Epithelial cell of proximal tubule (primary cell): Measurements from ENCODE around the gene ABCC6. TPM values are rescaled to one million over a fixed set of nuclear protein-coding genes. Genes with fewer than 3 reads are reported as not detected.

Source experiments
- DNase-seq: peaks from one replicate; pipeline ENCODE4 v3.0.0-alpha.2; 2011; ENCODE audit warnings: low read depth
- H3K4me3 ChIP-seq: 2 replicates; pipeline ENCODE4 v1.5.1; 2011; ENCODE audit warnings: low read depth, mild to moderate bottlenecking, low read length
- total RNA-seq: library from RNA; depleted of rRNA; stranded (reverse); fragments of >200 nt; gene quantifications from 2 replicates; pipeline ENCODE4 v1.2.3, GENCODE V29; 2015
- TF ChIP-seq, protein P1 (sequence below): conservative IDR thresholded peaks from 2 replicates; pipeline ENCODE4 v1.5.1; 2012; ENCODE audit warnings: low read depth, mild to moderate bottlenecking, low read length

ABCC6 gene
- total RNA-seq, 1 donor from 2014 or later: 4.8 TPM

DNA sequence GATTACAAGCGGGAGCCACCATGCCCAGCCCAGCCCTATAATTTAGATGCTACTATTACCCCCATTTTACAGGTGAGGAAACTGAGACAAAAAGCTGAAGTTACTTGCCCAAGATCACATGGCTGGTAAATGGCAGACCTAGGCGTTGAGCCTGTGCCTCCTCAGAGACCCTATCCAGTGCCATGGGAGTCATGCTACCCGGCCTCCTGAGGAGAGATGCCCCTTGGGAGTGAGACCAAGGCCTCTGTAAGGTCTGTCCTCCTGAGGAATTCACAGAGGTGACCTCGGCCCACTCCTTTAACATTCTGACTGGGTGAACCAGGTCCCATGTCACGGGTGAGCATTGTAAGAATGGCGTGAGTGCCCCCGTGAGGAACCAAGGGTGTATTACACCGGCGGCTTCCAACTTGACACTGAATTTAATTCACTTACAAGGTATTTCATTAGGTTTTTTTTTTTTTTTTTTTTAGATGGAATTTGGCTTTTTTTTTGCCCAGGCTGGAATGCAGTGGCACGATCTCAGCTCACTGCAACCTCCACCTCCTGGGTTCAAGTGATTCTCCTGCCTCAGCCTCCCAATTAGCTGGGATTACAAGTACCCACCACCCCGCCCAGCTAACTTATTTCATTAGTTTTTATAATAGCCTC, 95.7 kb downstream of the ABCC6 start:
- TF ChIP-seq, protein P1, sequence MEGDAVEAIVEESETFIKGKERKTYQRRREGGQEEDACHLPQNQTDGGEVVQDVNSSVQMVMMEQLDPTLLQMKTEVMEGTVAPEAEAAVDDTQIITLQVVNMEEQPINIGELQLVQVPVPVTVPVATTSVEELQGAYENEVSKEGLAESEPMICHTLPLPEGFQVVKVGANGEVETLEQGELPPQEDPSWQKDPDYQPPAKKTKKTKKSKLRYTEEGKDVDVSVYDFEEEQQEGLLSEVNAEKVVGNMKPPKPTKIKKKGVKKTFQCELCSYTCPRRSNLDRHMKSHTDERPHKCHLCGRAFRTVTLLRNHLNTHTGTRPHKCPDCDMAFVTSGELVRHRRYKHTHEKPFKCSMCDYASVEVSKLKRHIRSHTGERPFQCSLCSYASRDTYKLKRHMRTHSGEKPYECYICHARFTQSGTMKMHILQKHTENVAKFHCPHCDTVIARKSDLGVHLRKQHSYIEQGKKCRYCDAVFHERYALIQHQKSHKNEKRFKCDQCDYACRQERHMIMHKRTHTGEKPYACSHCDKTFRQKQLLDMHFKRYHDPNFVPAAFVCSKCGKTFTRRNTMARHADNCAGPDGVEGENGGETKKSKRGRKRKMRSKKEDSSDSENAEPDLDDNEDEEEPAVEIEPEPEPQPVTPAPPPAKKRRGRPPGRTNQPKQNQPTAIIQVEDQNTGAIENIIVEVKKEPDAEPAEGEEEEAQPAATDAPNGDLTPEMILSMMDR: peak; percentile 87
- no peak for DNase-seq
- H3K4me3 ChIP-seq: no peak overlapping the region

DNA sequence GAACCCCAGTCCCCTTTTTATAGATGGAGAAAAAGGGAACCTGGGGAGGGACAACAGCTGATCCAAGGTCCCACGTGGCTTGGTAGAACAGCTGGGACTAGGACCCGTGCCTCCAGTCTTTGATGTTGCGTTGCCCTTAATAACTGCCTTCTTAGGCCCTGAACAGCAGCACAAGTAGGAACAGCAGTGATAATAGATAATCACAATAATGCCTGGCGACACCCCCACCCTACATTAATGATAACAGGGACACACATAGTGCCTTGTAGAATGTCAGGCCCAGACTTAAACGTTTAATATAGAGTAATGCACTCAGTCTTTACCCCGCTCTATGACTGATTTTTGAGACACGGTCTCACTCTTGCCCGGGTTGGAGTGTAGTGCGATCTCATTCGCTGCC, 96.4 kb downstream of the ABCC6 start:
- DNase-seq: no peak
- TF ChIP-seq, protein P1: no peak
- H3K4me3 ChIP-seq: no peak overlapping the region

DNA sequence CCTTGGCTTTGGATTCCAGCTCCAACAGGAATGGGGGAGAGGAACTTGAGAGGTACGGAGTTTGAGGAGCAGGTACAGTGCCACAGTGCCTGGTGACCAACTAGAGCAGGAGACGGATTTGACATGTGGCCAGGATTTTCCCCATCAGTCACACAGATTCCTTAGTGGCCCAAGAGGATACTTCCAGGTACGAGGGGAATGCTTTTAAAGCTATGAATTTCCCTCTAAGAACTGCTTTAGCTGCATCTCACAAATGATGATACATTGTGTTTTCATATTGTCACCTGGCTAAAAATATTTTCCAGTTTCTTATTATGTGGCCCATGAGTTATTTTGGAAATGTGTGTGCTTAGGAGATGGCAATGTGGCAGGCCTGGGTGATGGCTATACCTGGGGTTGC, 98.3 kb downstream of the ABCC6 start:
- H3K4me3 ChIP-seq: no peak overlapping the region
- TF ChIP-seq, protein P1: no peak
- DNase-seq: no peak

DNA sequence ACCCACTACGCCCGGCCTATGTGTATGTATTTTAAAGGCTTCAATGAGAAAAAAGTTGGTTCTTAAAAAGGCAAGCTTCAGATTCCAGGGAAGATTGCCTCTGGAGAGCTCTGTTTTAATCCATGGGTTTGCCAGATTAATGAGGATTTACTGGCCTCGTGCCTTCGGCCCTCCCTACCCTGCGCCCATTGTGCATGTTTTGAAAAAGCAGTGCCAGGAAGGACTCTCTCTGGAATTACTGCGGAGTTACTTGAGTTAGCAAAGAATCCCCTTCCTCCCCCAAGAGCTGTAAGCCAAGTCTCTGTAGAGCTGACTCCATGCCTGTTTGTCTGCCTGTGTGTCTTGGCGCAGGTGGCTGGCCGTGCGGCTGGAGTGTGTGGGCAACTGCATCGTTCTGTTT, 98.9 kb downstream of the ABCC6 start:
- no peak overlapping the region for H3K4me3 ChIP-seq
- TF ChIP-seq, protein P1: no peak
- no peak for DNase-seq

DNA sequence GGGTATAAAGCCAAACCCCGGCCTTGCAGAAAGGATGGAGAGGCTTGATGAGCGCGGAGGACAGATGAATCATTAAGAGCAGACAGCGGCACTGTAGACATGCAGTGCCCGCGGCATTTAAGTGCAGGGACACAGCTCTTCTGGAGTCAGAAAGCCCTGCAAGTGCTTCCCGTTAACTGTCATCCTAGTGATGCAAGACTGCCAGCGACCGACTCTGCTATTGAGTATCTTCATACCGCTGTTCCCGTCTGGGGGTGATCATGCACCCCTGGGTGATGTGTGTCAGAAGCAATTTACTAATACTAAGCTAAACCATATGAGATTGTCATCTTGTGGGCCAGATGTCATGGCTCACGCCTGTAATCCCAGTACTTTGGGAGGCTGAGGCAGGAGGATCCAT, 101.0 kb downstream of the ABCC6 start:
- TF ChIP-seq, protein P1: no peak
- no peak overlapping the region for H3K4me3 ChIP-seq
- no peak for DNase-seq

DNA sequence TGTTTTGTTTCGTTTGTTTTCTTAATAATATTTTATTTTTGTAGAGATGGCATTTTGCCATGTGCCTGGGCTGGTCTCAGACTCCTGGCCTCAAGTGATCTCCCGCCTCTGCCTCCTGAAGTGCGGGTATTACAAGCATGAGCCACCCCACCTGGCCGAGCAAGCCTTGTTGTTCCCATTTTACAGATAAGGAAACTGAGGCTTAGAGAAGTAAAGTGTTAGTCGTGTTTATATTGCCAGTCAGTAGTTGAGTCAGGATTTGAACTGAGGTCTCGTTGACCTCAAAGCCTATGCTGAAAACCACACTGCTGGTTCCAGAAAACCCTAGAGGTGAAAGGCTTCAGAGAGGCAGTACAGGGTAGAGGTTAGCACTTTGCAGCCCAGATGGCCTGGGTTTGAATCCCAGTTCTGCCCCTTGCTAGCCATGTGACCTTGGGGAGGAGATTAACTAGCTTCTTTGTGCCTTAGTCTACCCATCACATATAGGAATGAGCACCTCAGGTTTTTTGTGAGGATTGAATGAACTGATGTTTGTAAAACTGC, 102.0 kb downstream of the ABCC6 start:
- DNase-seq: no peak
- no peak overlapping the region for H3K4me3 ChIP-seq
- TF ChIP-seq, protein P1: no peak
